D721Med (cell line): ENCODE measurements around the gene HS1BP3.
A peak's percentile ranks its signal among the peaks of the same experiment; 100 is the strongest.

Experiments
- DNase-seq: peaks from one replicate; pipeline ENCODE4 v3.0.0; 2011; ENCODE audit warnings: low spot score; ENCODE audit not compliant: insufficient read length
- FAIRE-seq: peaks from 2 replicates; lab custom pipeline; 2011; peaks lifted over from hg19 to GRCh38; lab: Jason Lieb, UNC
- TF ChIP-seq, protein P1 (sequence below): IDR thresholded peaks from 2 replicates; pipeline ENCODE4 v1.5.1; 2012; ENCODE audit warnings: mild to moderate bottlenecking, control low read depth; ENCODE audit not compliant: insufficient read depth; ENCODE audit errors: missing control alignments

HS1BP3 gene

DNA sequence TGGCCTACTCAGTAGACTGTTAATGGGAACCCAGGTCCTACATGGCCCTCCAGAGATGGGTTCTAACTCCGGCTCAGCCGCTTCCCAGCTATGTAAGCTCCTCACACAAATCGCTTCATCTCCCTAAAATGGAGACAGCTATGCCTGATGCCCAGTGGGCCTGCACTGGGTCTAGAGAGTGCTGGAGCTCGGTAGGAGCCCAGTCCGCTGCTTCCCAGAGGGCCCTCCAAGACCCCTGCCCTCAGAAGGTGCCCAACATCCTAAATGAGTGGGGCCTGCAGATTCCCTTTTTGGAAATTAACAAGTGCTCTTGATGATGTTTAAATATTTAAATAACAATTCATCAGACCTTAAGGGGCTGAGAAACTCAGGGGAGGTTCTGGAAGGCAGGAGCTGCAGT, 47.1 kb downstream of the HS1BP3 start:
- DNase-seq = no peak
- no peak for FAIRE-seq
- TF ChIP-seq, protein P1, sequence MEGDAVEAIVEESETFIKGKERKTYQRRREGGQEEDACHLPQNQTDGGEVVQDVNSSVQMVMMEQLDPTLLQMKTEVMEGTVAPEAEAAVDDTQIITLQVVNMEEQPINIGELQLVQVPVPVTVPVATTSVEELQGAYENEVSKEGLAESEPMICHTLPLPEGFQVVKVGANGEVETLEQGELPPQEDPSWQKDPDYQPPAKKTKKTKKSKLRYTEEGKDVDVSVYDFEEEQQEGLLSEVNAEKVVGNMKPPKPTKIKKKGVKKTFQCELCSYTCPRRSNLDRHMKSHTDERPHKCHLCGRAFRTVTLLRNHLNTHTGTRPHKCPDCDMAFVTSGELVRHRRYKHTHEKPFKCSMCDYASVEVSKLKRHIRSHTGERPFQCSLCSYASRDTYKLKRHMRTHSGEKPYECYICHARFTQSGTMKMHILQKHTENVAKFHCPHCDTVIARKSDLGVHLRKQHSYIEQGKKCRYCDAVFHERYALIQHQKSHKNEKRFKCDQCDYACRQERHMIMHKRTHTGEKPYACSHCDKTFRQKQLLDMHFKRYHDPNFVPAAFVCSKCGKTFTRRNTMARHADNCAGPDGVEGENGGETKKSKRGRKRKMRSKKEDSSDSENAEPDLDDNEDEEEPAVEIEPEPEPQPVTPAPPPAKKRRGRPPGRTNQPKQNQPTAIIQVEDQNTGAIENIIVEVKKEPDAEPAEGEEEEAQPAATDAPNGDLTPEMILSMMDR = no peak

DNA sequence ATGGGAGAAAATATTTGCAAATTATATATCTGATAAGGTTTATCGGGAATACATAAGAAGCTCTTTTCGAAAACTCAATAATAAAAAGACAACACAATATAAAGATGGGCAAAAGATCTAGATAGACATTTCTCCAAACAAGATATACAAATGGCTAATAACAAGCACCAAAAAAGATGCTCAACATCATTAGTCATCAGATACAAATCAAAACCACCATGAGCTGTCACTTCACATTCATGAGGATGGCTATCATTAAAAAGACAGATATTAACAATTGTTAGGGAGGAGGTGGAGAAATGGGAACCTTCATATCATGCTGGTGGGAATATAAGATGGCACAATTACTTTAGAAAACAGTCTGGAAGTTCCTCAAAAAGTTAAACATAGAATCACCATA, 48.1 kb downstream of the HS1BP3 start:
- FAIRE-seq (no peak), DNase-seq (no peak)
- TF ChIP-seq, protein P1 = no peak

DNA sequence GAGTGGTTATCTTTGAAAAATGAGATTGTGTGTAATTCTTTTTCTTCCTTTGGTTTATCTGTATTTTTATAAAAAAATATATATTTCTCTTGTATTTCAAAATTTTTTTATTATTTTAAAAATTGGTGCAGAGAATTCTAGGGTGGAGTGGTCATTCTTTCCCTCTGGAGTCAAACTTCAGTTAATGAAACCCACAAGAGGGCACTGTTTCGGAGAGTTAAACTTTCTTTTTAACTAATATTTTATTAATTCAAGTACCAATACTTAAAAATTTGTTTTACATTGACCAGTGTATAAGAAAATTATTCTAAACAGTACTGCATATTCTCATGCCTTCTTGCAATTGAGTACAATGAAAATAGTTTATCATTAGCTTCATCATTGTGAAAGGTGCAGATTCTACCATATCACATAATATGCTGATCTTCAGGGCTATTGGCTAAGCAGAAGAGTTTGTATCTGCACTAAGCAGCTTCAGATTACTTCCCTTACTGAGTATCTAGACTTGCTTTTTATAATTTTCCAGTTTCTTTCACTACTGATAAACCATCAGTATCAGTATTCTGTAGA, 50.1 kb downstream of the HS1BP3 start:
- TF ChIP-seq, protein P1 = peak; percentile 27
- no peak for FAIRE-seq
- no peak for DNase-seq

DNA sequence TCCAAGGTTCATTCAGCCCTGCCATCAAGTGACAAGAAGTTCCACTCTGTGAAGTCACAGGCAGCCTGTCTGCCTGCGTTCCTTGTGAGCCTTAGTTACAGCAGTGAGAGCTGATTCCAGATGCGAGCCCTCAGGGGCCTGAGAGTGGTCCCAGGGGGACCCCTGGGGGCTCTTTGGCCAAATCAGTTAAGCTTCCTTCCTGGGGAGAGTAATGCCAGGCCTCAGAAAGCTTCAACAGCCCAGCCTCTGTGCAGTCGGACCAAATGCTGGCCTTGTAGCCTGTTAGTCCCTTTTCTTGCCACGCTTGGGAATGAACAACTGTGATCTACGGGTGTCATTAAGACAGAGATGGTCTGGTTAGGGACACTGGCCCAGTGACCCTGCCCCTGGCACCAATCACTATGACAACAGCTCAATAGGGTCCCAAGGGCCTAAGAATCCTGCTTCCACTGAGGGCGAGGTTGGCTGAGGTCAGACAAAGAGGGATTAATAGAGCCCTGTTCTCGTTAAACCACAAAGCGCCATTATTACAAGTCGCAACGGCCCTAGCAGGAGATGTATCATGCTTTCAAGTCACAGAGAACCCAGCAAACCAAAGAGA, 50.9 kb downstream of the HS1BP3 start:
- no peak for DNase-seq
- FAIRE-seq = no peak
- TF ChIP-seq, protein P1 = no peak

DNA sequence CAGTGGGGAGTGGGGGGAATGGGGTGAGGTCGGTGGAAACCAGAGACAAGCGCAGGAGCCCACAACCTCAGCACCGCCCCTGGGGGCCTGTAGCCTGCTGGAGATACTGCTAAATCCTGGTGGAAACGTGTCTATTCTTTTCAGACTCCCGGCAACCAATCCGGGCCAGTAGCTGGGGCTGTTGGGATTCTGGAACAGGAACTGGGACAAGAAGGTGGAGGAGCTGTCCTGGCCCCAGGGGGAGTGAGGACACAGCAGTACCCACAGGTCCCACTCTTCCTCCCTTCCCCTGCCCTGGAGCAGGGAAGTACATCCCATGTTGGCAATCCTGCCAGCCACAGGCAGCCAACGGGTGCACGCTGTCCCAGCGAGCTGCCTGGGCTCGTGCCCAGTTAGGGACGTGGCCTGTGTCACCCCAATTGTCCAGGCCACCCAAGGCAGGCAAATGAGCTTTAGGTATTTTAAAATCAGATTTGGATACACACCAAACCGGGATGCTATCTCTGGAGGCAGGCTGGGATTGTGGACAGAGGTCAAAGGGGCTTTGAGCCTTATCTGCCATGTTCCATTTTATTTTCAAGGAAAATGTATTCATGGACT, 51.8 kb downstream of the HS1BP3 start:
- TF ChIP-seq, protein P1 = no peak
- no peak for FAIRE-seq
- DNase-seq = no peak

DNA sequence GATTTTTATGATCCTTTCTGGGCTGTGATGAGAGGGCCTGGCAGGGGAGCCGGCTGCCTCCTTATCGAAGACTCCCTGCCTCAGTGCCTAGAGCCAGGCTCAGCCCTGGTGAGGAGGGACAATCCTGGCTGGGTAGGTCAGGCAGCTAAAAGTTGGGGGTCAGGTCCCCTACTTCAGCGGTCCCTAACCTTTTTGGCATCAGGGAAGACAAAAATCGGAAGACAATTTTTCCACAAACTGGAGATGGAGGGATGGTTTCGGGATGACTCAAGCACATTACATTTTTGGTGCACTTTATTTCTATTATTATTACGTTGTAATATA, 53.1 kb downstream of the HS1BP3 start:
- DNase-seq (no peak), FAIRE-seq (no peak)
- TF ChIP-seq, protein P1 = no peak
